ENCODE data around the gene ZNF496.

DNA sequence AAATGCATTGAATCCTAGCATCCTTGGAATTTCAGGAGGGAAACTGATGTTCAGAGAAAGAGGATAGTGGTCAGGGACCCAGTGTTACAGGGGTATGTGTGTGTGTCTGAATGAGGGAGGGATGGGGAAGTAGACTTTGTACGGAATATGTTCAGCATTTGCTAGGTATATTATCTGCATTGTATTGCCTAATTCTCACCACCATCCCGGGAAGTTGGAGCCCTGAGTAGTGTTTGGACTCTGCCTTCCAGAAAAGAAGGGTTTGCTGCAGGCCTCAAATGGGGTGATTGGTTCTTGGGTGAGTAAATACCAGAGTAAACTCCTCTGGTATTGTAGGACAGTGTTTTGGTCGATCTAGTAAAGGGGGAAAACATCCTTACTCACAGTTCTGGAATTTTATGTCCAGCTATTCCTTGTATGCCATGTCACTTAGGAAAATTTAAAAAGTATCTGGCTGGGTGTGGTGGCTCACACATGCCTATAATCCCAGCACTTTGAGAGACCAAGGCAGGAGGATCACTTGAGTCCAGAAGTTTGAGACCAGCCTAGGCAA is 7.1 kb upstream of the ZNF496 start:
- TF ChIP-seq CTCF (conservative IDR thresholded peaks at IDR 0.05) (no peak), EZH2 (IDR thresholded peaks at IDR 0.05; ENCODE audit: low read depth) (no peak)
